H9 (cell line): ENCODE measurements around the gene EDAR. TPM values are rescaled to one million over a fixed set of nuclear protein-coding genes. Genes with fewer than 3 reads are reported as not detected.

Source experiments
- DNase-seq: peaks from one replicate; pipeline ENCODE4 v3.0.0-alpha.2; 2017
- H2AFZ ChIP-seq: one replicate; pipeline ENCODE4 v1.6.1; 2013; ENCODE audit warnings: mild to moderate bottlenecking, low read length, control low read depth, moderate library complexity
- H2AK5ac ChIP-seq: 2 replicates; pipeline ENCODE4 v1.6.1; 2013; ENCODE audit warnings: low read length, control low read depth, mixed read lengths; ENCODE audit not compliant: insufficient read length
- H2BK120ac ChIP-seq: one replicate; pipeline ENCODE4 v1.6.1; 2013; ENCODE audit warnings: low read depth, mild to moderate bottlenecking, low read length, control low read depth, inconsistent platforms; ENCODE audit not compliant: poor library complexity, severe bottlenecking
- H2BK12ac ChIP-seq: 2 replicates; pipeline ENCODE4 v1.6.1; 2013; ENCODE audit warnings: low read length, control low read depth, mixed read lengths, low read depth; ENCODE audit not compliant: insufficient read length
- H2BK15ac ChIP-seq: 2 replicates; pipeline ENCODE4 v1.6.1; 2013; ENCODE audit warnings: low read depth, low read length, control low read depth
- H2BK20ac ChIP-seq: one replicate; pipeline ENCODE4 v1.6.1; 2013; ENCODE audit warnings: low read depth, mild to moderate bottlenecking, low read length, control low read depth, inconsistent platforms; ENCODE audit not compliant: poor library complexity, severe bottlenecking
- H2BK5ac ChIP-seq: 2 replicates; pipeline ENCODE4 v1.6.1; 2013; ENCODE audit warnings: low read length, control low read depth, mixed read lengths; ENCODE audit not compliant: insufficient read length
- H3K14ac ChIP-seq: 2 replicates; pipeline ENCODE4 v1.6.1; 2013; ENCODE audit warnings: low read length, control low read depth; ENCODE audit not compliant: insufficient read depth
- H3K18ac ChIP-seq: 2 replicates; pipeline ENCODE4 v1.6.1; 2013; ENCODE audit warnings: low read depth, mild to moderate bottlenecking, mixed read lengths, low read length, control low read depth; ENCODE audit not compliant: insufficient read length
- H3K23ac ChIP-seq: 2 replicates; pipeline ENCODE4 v1.6.1; 2013; ENCODE audit warnings: low read length, control low read depth, mixed read lengths, low read depth; ENCODE audit not compliant: insufficient read length
- H3K23me2 ChIP-seq: 2 replicates; pipeline ENCODE4 v1.6.1; 2013; ENCODE audit warnings: low read depth, mild to moderate bottlenecking, mixed read lengths, low read length, control low read depth; ENCODE audit not compliant: insufficient read length, poor library complexity, severe bottlenecking
- H3K27ac ChIP-seq: 2 replicates; pipeline ENCODE4 v1.5.1; 2013; ENCODE audit warnings: low read length, control low read depth, mixed read lengths, low read depth; ENCODE audit not compliant: insufficient read length
- H3K27me3 ChIP-seq: 2 replicates; pipeline ENCODE4 v1.6.1; 2013; ENCODE audit warnings: low read length, control low read depth, inconsistent platforms; ENCODE audit not compliant: insufficient read depth
- H3K4ac ChIP-seq: 2 replicates; pipeline ENCODE4 v1.6.1; 2013; ENCODE audit warnings: low read depth, mild to moderate bottlenecking, control low read depth, inconsistent platforms, low read length, moderate library complexity
- H3K4me1 ChIP-seq: 2 replicates; pipeline ENCODE4 v1.6.1; 2013; ENCODE audit warnings: low read length, control low read depth, inconsistent platforms; ENCODE audit not compliant: insufficient read depth
- H3K4me2 ChIP-seq: 2 replicates; pipeline ENCODE4 v1.6.1; 2013; ENCODE audit warnings: low read length, control low read depth, mixed read lengths; ENCODE audit not compliant: insufficient read length, insufficient read depth
- H3K56ac ChIP-seq: 2 replicates; pipeline ENCODE4 v1.6.1; 2013; ENCODE audit warnings: low read depth, mild to moderate bottlenecking, mixed read lengths, low read length, control low read depth; ENCODE audit not compliant: insufficient read length
- H3K79me1 ChIP-seq: 2 replicates; pipeline ENCODE4 v1.6.1; 2013; ENCODE audit warnings: low read depth, mild to moderate bottlenecking, moderate library complexity, low read length, control low read depth, inconsistent platforms; ENCODE audit not compliant: insufficient read depth, poor library complexity, severe bottlenecking
- H3K79me2 ChIP-seq: 2 replicates; pipeline ENCODE4 v1.6.1; 2013; ENCODE audit warnings: low read length, control low read depth, inconsistent platforms; ENCODE audit not compliant: insufficient read depth
- H3K9ac ChIP-seq: 2 replicates; pipeline ENCODE4 v1.6.1; 2013; ENCODE audit warnings: low read length, control low read depth, mixed read lengths; ENCODE audit not compliant: insufficient read length; ENCODE audit errors: extremely low read depth
- H3K9me3 ChIP-seq: one replicate; pipeline ENCODE4 v1.6.1; 2013; ENCODE audit warnings: low read depth, low read length, inconsistent platforms; ENCODE audit not compliant: control insufficient read depth
- H3T11ph ChIP-seq: one replicate; pipeline ENCODE4 v1.6.1; 2013; ENCODE audit warnings: mild to moderate bottlenecking, low read length, control low read depth, inconsistent platforms
- H4K20me1 ChIP-seq: one replicate; pipeline ENCODE4 v1.6.1; 2013; ENCODE audit not compliant: control insufficient read depth, insufficient read length, insufficient read depth
- H4K5ac ChIP-seq: 2 replicates; pipeline ENCODE4 v1.6.1; 2013; ENCODE audit warnings: low read depth, mild to moderate bottlenecking, mixed read lengths, low read length, control low read depth; ENCODE audit not compliant: insufficient read length
- H4K8ac ChIP-seq: replicated peaks from 2 replicates; pipeline ENCODE4 v1.6.1; 2013; ENCODE audit warnings: low read length, control low read depth, mixed read lengths, low read depth; ENCODE audit not compliant: insufficient read length
- H4K91ac ChIP-seq: 2 replicates; pipeline ENCODE4 v1.6.1; 2013; ENCODE audit warnings: low read depth, mild to moderate bottlenecking, moderate library complexity, mixed read lengths, low read length, control low read depth; ENCODE audit not compliant: insufficient read length
- H3K27ac Mint-ChIP-seq, 3 experiments: 2 replicates in 2 of 3; 3 replicates in 1 of 3; pipeline ENCODE4 v1.8.0; 2020 to 2021; ENCODE audit warnings: mixed read lengths in 3 of 3, mild to moderate bottlenecking in 1 of 3, moderate library complexity in 1 of 3
- H3K27me3 Mint-ChIP-seq: 2 replicates; pipeline ENCODE4 v1.8.0; 2021; ENCODE audit warnings: low read depth, mild to moderate bottlenecking, moderate library complexity, mixed read lengths
- H3K36me3 Mint-ChIP-seq, 3 experiments: 2 replicates in 2 of 3; 3 replicates in 1 of 3; pipeline ENCODE4 v1.8.0; 2020 to 2021; ENCODE audit warnings: low read depth in 3 of 3, mixed read lengths in 3 of 3; ENCODE audit not compliant: insufficient read depth in 1 of 3
- H3K4me1 Mint-ChIP-seq, 2 experiments: 2 replicates each; pipeline ENCODE4 v1.8.0; 2020; ENCODE audit warnings: mixed read lengths in 2 of 2
- H3K4me3 Mint-ChIP-seq, 2 experiments: 2 replicates in 1 of 2; 3 replicates in 1 of 2; pipeline ENCODE4 v1.8.0; 2020 to 2021; ENCODE audit warnings: mild to moderate bottlenecking in 2 of 2, mixed read lengths in 2 of 2, moderate library complexity in 1 of 2
- H3K9me3 Mint-ChIP-seq, 2 experiments: 2 replicates in 1 of 2; 3 replicates in 1 of 2; pipeline ENCODE4 v1.8.0; 2020; ENCODE audit warnings: mild to moderate bottlenecking in 2 of 2, mixed read lengths in 2 of 2, moderate library complexity in 1 of 2
- WGBS: extraction: QIAGEN DNeasy Blood & Tissue Kit; methylation state at CpG from one replicate; pipeline ENCODE4 v1.1.7; 2013; ENCODE audit warnings: missing lambda C conversion rate, low lambda C conversion rate, mixed read lengths; ENCODE audit not compliant: insufficient read length; ENCODE audit errors: extremely low coverage; 5-methylcytosine and 5-hydroxymethylcytosine counted together
- total RNA-seq: library from RNA; stranded (reverse); gene quantifications from 2 replicates; pipeline ENCODE4 v1.2.1, GENCODE V29; 2021
- TF ChIP-seq, protein P1 (sequence below): fragments of 200-600 bp; sonication (generic); conservative IDR thresholded peaks from 3 replicates; pipeline ENCODE4 v1.8.0; 2021; ENCODE audit warnings: antibody characterized with exemption, mild to moderate bottlenecking

The EDAR gene
- total RNA-seq, 1 experiment from 2014 or later = not detected

DNA sequence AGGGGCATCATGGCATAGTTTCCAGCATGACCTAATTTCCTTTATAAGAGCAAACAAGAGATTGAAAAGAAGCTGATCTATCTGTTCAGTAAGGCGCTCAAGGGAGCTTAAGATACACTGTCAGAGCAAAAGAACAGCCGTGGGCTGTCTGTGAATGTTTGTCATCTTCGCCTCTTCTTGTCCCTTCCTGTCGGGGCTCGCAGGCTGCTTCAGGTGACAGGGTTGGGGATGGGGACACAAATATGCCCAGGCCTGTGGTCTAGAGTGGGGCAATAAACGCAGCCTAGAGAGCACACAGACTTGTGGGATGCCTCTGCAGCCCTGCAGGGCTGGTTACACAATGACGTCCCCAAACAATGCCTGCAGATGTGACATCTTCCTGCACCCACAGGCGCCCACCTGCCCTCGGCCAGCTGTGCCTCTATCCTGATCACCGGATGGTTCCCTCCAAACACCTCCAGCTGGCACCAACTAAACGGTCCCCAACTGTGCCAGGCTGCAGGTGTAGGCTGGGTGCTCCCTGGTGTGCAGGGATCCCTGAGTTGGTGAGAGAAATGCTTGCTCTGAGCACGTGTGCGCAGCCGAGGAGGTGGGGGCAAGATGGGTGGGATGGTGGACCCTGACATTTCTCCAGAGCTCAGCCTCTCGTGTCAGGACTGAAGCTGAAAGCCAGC is 72.8 kb downstream of the EDAR start:
- H3K9me3 ChIP-seq = no peaks in the 10 kb centered on the region
- H3K14ac ChIP-seq = peak overlapping the region; percentile 53; the same call in 1 of the 2 replicates
- H3K27me3 ChIP-seq = no peaks in the 10 kb centered on the region
- no peak overlapping the region for H2BK15ac ChIP-seq
- no peak overlapping the region for H2BK120ac ChIP-seq
- no peak overlapping the region for H3T11ph ChIP-seq
- H4K5ac ChIP-seq = no peak overlapping the region
- no peaks in the 10 kb centered on the region for H3K23me2 ChIP-seq
- peaks cover 0 to 12% of the 10 kb centered on the region in 2 experiments; a peak in 1 of 4 replicates for H3K4me1 Mint-ChIP-seq
- H2BK5ac ChIP-seq = no peak overlapping the region
- no peak overlapping the region for H3K18ac ChIP-seq
- H3K27ac Mint-ChIP-seq = no peak overlapping the region; a peak in 1 of 7 replicates
- no peak overlapping the region for H3K9ac ChIP-seq
- H3K4me3 Mint-ChIP-seq = no peak overlapping the region
- H4K8ac ChIP-seq = no peak overlapping the region
- no peaks in the 10 kb centered on the region for H3K79me1 ChIP-seq
- H3K4ac ChIP-seq = no peak overlapping the region
- H3K36me3 Mint-ChIP-seq = no peaks in the 10 kb centered on the region
- no peak overlapping the region for H3K56ac ChIP-seq
- no peak overlapping the region for H2BK20ac ChIP-seq
- no peaks in the 10 kb centered on the region for H3K79me2 ChIP-seq
- WGBS = no CpG with 5 or more reads among the region's 15 CpGs
- H2AK5ac ChIP-seq = no peak overlapping the region
- H2AFZ ChIP-seq = no peak overlapping the region
- H4K91ac ChIP-seq = no peak overlapping the region
- no peak overlapping the region for H3K23ac ChIP-seq
- no peaks in the 10 kb centered on the region for H4K20me1 ChIP-seq
- H3K4me1 ChIP-seq = no peaks in the 10 kb centered on the region
- no peak overlapping the region for H3K27ac ChIP-seq
- no peak overlapping the region for H3K4me2 ChIP-seq
- peaks cover 2% of the 10 kb centered on the region; the same call in 1 of the 2 replicates for H3K27me3 Mint-ChIP-seq
- peak; percentile 18 for DNase-seq
- H2BK12ac ChIP-seq = no peak overlapping the region
- TF ChIP-seq, protein P1, sequence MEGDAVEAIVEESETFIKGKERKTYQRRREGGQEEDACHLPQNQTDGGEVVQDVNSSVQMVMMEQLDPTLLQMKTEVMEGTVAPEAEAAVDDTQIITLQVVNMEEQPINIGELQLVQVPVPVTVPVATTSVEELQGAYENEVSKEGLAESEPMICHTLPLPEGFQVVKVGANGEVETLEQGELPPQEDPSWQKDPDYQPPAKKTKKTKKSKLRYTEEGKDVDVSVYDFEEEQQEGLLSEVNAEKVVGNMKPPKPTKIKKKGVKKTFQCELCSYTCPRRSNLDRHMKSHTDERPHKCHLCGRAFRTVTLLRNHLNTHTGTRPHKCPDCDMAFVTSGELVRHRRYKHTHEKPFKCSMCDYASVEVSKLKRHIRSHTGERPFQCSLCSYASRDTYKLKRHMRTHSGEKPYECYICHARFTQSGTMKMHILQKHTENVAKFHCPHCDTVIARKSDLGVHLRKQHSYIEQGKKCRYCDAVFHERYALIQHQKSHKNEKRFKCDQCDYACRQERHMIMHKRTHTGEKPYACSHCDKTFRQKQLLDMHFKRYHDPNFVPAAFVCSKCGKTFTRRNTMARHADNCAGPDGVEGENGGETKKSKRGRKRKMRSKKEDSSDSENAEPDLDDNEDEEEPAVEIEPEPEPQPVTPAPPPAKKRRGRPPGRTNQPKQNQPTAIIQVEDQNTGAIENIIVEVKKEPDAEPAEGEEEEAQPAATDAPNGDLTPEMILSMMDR = no peak
- no peaks in the 10 kb centered on the region for H3K9me3 Mint-ChIP-seq
